Activated naive CD4-positive, alpha-beta T cell treated with anti-CD3 and anti-CD28 coated beads for 36 hours (primary cell): ENCODE data around the gene STUB1. TPM values are rescaled to one million over a fixed set of nuclear protein-coding genes. Genes with fewer than 3 reads are reported as not detected.

Experiments used
- CTCF ChIA-PET: fragments of 350-600 bp; sonication (Branson Sonifier 250); formaldehyde crosslinking; loops from one replicate; lab custom pipeline; 2021; ENCODE audit warnings: antibody characterized with exemption; lab: Charles Lee
- DNase-seq: peaks from one replicate; pipeline ENCODE4 v3.0.0-alpha.2; 2020
- H3K27ac Mint-ChIP-seq: one replicate; pipeline ENCODE4 v1.8.0; 2021; ENCODE audit warnings: mild to moderate bottlenecking, mixed read lengths
- H3K27me3 Mint-ChIP-seq: one replicate; pipeline ENCODE4 v1.8.0; 2021; ENCODE audit warnings: low read depth, mixed read lengths
- H3K36me3 Mint-ChIP-seq: one replicate; pipeline ENCODE4 v1.8.0; 2021; ENCODE audit warnings: low read depth, mixed read lengths
- H3K4me1 Mint-ChIP-seq: one replicate; pipeline ENCODE4 v1.8.0; 2021; ENCODE audit warnings: low read depth, mixed read lengths
- H3K4me3 Mint-ChIP-seq: one replicate; pipeline ENCODE4 v1.8.0; 2021; ENCODE audit warnings: mild to moderate bottlenecking, moderate library complexity, mixed read lengths
- H3K9me3 Mint-ChIP-seq: one replicate; pipeline ENCODE4 v1.8.0; 2021; ENCODE audit warnings: mixed read lengths
- intact Hi-C: fragments of 100-400 bp; cut with micrococcal nuclease; formaldehyde crosslinking; loops from one replicate; pipeline ENCODE4 v1.15.1; 2023
- total RNA-seq, 2 experiments: library from RNA; stranded (reverse); gene quantifications; one replicate each; pipeline ENCODE4 v1.2.3, GENCODE V29; 2021

The STUB1 gene
- total RNA-seq, 2 experiments from 2014 or later, result 40.3 to 44.1 TPM

GRCh38 chr16:677316-678190, 2.7 kb upstream of the STUB1 start:
- no peaks in the 10 kb centered on the region for H3K9me3 Mint-ChIP-seq
- H3K4me3 Mint-ChIP-seq, result no peak overlapping the region
- H3K36me3 Mint-ChIP-seq, result peaks cover 11% of the 10 kb centered on the region
- H3K4me1 Mint-ChIP-seq, result peaks cover 29% of the 10 kb centered on the region
- DNase-seq, result no peak
- CTCF ChIA-PET, result interaction anchor here (1.6 kb wide), 1 partner anchor 12 kb away, joined by 4 read pairs; no protein-coding TSS in a partner anchor
- intact Hi-C loops, result no loop called here
- H3K27me3 Mint-ChIP-seq, result peaks cover 3% of the 10 kb centered on the region
- no peak overlapping the region for H3K27ac Mint-ChIP-seq

- no peak for DNase-seq
- H3K36me3 Mint-ChIP-seq, result peaks cover 11% of the 10 kb centered on the region
- peaks cover 37% of the 10 kb centered on the region for H3K4me1 Mint-ChIP-seq
- no peak overlapping the region for H3K27ac Mint-ChIP-seq
- H3K4me3 Mint-ChIP-seq, result no peak overlapping the region
- H3K9me3 Mint-ChIP-seq, result no peaks in the 10 kb centered on the region
- H3K27me3 Mint-ChIP-seq, result peaks cover 3% of the 10 kb centered on the region
- intact Hi-C loops, result no loop called here
- CTCF ChIA-PET, result no interaction called here
These were observed 1.9 kb upstream of the STUB1 start for GRCh38 chr16:678209-678857.

- intact Hi-C loops, result no loop called here
- Mint-ChIP-seq H3K27ac (peak overlapping the region; percentile 19), H3K4me1 (peaks cover 38% of the 10 kb centered on the region), H3K27me3 (peaks cover 3% of the 10 kb centered on the region), H3K4me3 (peak overlapping the region; percentile 66), H3K9me3 (no peaks in the 10 kb centered on the region), H3K36me3 (peaks cover 11% of the 10 kb centered on the region)
- CTCF ChIA-PET, result no interaction called here
- DNase-seq, result peak; percentile 41
These were observed 1.1 kb upstream of the STUB1 start for GRCh38 chr16:678858-679813.

- H3K4me3 Mint-ChIP-seq, result peak overlapping the region; percentile 80
- H3K27ac Mint-ChIP-seq, result no peak overlapping the region
- H3K4me1 Mint-ChIP-seq, result peaks cover 35% of the 10 kb centered on the region
- H3K9me3 Mint-ChIP-seq, result no peaks in the 10 kb centered on the region
- no peak for DNase-seq
- no peaks in the 10 kb centered on the region for H3K27me3 Mint-ChIP-seq
- CTCF ChIA-PET, result no interaction called here
- intact Hi-C loops, result loop anchor here (1.0 to 5.0 kb wide), 5 partner anchors 12 to 290 kb away; partner anchors contain the start of genes ANTKMT, CAPN15, LMF1 and RHOT2
- peaks cover 11% of the 10 kb centered on the region for H3K36me3 Mint-ChIP-seq
These were observed 375 bp downstream of the STUB1 start for GRCh38 chr16:680625-680945.

GRCh38 chr16:680967-681745, 946 bp downstream of the STUB1 start:
- Mint-ChIP-seq H3K4me3 (peak overlapping the region; percentile 80), H3K27me3 (no peaks in the 10 kb centered on the region)
- intact Hi-C loops, result loop anchor here (1.0 to 5.0 kb wide), 5 partner anchors 13 to 290 kb away; partner anchors contain the start of genes ANTKMT, CAPN15, LMF1 and RHOT2

GRCh38 chr16:681746-682427, 1.7 kb downstream of the STUB1 start:
- peak overlapping the region; percentile 50 for H3K27ac Mint-ChIP-seq
- H3K9me3 Mint-ChIP-seq, result no peaks in the 10 kb centered on the region
- CTCF ChIA-PET, result no interaction called here
- no peak for DNase-seq
- H3K4me3 Mint-ChIP-seq, result peak overlapping the region; percentile 80
- H3K27me3 Mint-ChIP-seq, result no peaks in the 10 kb centered on the region
- peaks cover 11% of the 10 kb centered on the region for H3K36me3 Mint-ChIP-seq
- H3K4me1 Mint-ChIP-seq, result peaks cover 34% of the 10 kb centered on the region
- intact Hi-C loops, result loop anchor here (2.0 to 5.0 kb wide), 3 partner anchors 40 to 289 kb away; partner anchors contain the start of genes ANTKMT, CAPN15 and LMF1

More at GRCh38 chr16:680967-681745, 946 bp downstream of the STUB1 start:
- H3K36me3 Mint-ChIP-seq, result peaks cover 11% of the 10 kb centered on the region
- H3K9me3 Mint-ChIP-seq, result no peaks in the 10 kb centered on the region
- CTCF ChIA-PET, result no interaction called here
- H3K4me1 Mint-ChIP-seq, result peaks cover 38% of the 10 kb centered on the region
- no peak for DNase-seq
- peak overlapping the region; percentile 50 for H3K27ac Mint-ChIP-seq

- CTCF ChIA-PET, result no interaction called here
- peaks cover 32% of the 10 kb centered on the region for H3K4me1 Mint-ChIP-seq
- peak overlapping the region; percentile 31 for H3K27ac Mint-ChIP-seq
- H3K4me3 Mint-ChIP-seq, result peak overlapping the region; percentile 80
- no peaks in the 10 kb centered on the region for H3K9me3 Mint-ChIP-seq
- H3K27me3 Mint-ChIP-seq, result no peaks in the 10 kb centered on the region
- intact Hi-C loops, result loop anchor here (5.0 kb wide), 2 partner anchors 40 to 155 kb away; partner anchors contain the start of genes ANTKMT and CAPN15
- peaks cover 12% of the 10 kb centered on the region for H3K36me3 Mint-ChIP-seq
- DNase-seq, result no peak
These were observed 2.5 kb downstream of the STUB1 start for GRCh38 chr16:682493-683395.

GRCh38 chr16:683396-684070, 3.3 kb downstream of the STUB1 start:
- Mint-ChIP-seq H3K4me1 (peaks cover 35% of the 10 kb centered on the region), H3K36me3 (peaks cover 12% of the 10 kb centered on the region), H3K27ac (no peak overlapping the region), H3K9me3 (no peaks in the 10 kb centered on the region), H3K27me3 (no peaks in the 10 kb centered on the region), H3K4me3 (peak overlapping the region; percentile 80)
- intact Hi-C loops, result loop anchor here (2.0 to 5.0 kb wide), 3 partner anchors 39 to 156 kb away; partner anchors contain the start of genes ANTKMT, CAPN15 and METTL26
- CTCF ChIA-PET, result no interaction called here
- no peak for DNase-seq

- DNase-seq, result peak; percentile 98
- H3K9me3 Mint-ChIP-seq, result no peaks in the 10 kb centered on the region
- intact Hi-C loops, result loop anchor here (2.0 to 5.0 kb wide), 3 partner anchors 38 to 157 kb away; partner anchors contain the start of genes ANTKMT, CAPN15 and METTL26
- peaks cover 12% of the 10 kb centered on the region for H3K36me3 Mint-ChIP-seq
- H3K4me3 Mint-ChIP-seq, result peak within 1 kb of the TSS; percentile 80
- peak within 1 kb of the TSS; percentile 46 for H3K27ac Mint-ChIP-seq
- no peaks in the 10 kb centered on the region for H3K27me3 Mint-ChIP-seq
- CTCF ChIA-PET, result no interaction called here
- H3K4me1 Mint-ChIP-seq, result peaks cover 42% of the 10 kb centered on the region
These were observed 4.0 kb downstream of the STUB1 start, which contains the start of gene JMJD8 for GRCh38 chr16:684071-684794. TSS of gene JMJD8 (minus strand) at chr16:684334. CDS start at chr16:684319, 15 bp downstream.
